NCI-H2081 treated with DMSO at 0.1 percent for 48 hours (cell line): ENCODE data around the gene ADK.

Experiments
- DNase-seq: peaks from one replicate; lab custom pipeline; 2025; lab: John Stamatoyannopoulos, UW

The ADK gene

GRCh38 chr10:74238031-74238431 is 87.0 kb downstream of the ADK start:
- no peak for DNase-seq

GRCh38 chr10:74238516-74238915 is 87.5 kb downstream of the ADK start:
- DNase-seq: no peak

- DNase-seq: no peak
Observed at GRCh38 chr10:74243067-74243466, 92.0 kb downstream of the ADK start.

- no peak for DNase-seq
Observed at GRCh38 chr10:74244097-74244685, 93.2 kb downstream of the ADK start.

GRCh38 chr10:74244807-74245206 is 93.8 kb downstream of the ADK start:
- DNase-seq: no peak

GRCh38 chr10:74246495-74246894 is 95.5 kb downstream of the ADK start:
- DNase-seq: no peak

- no peak for DNase-seq
Observed at GRCh38 chr10:74249865-74250264, 98.8 kb downstream of the ADK start.

- no peak for DNase-seq
Observed at GRCh38 chr10:74255214-74255613, 104.2 kb downstream of the ADK start.

GRCh38 chr10:74255888-74256357 is 104.9 kb downstream of the ADK start:
- DNase-seq: peak; percentile 73

GRCh38 chr10:74262856-74263255 is 111.8 kb downstream of the ADK start:
- no peak for DNase-seq

- no peak for DNase-seq
Observed at GRCh38 chr10:74263996-74264395, 113.0 kb downstream of the ADK start.

GRCh38 chr10:74272288-74272687 is 121.3 kb downstream of the ADK start:
- no peak for DNase-seq

- no peak for DNase-seq
Observed at GRCh38 chr10:74275755-74276290, 124.8 kb downstream of the ADK start.

- no peak for DNase-seq
Observed at GRCh38 chr10:74276416-74276815, 125.4 kb downstream of the ADK start.

- no peak for DNase-seq
Observed at GRCh38 chr10:74282151-74282847, 131.3 kb downstream of the ADK start.

- no peak for DNase-seq
Observed at GRCh38 chr10:74282848-74283210, 131.8 kb downstream of the ADK start.

- DNase-seq: no peak
Observed at GRCh38 chr10:74289188-74289587, 138.2 kb downstream of the ADK start.

- DNase-seq: no peak
Observed at GRCh38 chr10:74289951-74290350, 138.9 kb downstream of the ADK start.

GRCh38 chr10:74290708-74291107 is 139.7 kb downstream of the ADK start:
- no peak for DNase-seq

GRCh38 chr10:74292871-74293427 is 141.9 kb downstream of the ADK start:
- DNase-seq: peak; percentile 38

- DNase-seq: peak; percentile 63
Observed at GRCh38 chr10:74293686-74294371, 142.8 kb downstream of the ADK start.

GRCh38 chr10:74297389-74298080 is 146.5 kb downstream of the ADK start:
- DNase-seq: no peak
